ENCODE data around the gene LGR4. TPM values are rescaled to one million over a fixed set of nuclear protein-coding genes. Genes with fewer than 3 reads are reported as not detected.
A peak's percentile ranks its signal among the peaks of the same experiment; 100 is the strongest.

Gene LGR4
- total RNA-seq, 1 donor from 2014 or later = 69.4 TPM

- peak; percentile 42 for DNase-seq
Measured at GRCh38 chr11:27427183-27427980, 45.2 kb downstream of the LGR4 start.

GRCh38 chr11:27425814-27426213 lies 46.8 kb downstream of the LGR4 start:
- DNase-seq = peak; percentile 58

GRCh38 chr11:27423125-27423524 lies 49.5 kb downstream of the LGR4 start:
- DNase-seq = peak; percentile 40

GRCh38 chr11:27421819-27422494 lies 50.6 kb downstream of the LGR4 start:
- no peak for DNase-seq

- DNase-seq = no peak
Measured at GRCh38 chr11:27420722-27421572, 51.6 kb downstream of the LGR4 start.

- DNase-seq = no peak
Measured at GRCh38 chr11:27420217-27420616, 52.4 kb downstream of the LGR4 start.

- no peak for DNase-seq
Measured at GRCh38 chr11:27418356-27418755, 54.2 kb downstream of the LGR4 start.

GRCh38 chr11:27416568-27417176 lies 55.9 kb downstream of the LGR4 start:
- no peak for DNase-seq

GRCh38 chr11:27414644-27415043 lies 57.9 kb downstream of the LGR4 start:
- DNase-seq = no peak

- no peak for DNase-seq
Measured at GRCh38 chr11:27413218-27413617, 59.4 kb downstream of the LGR4 start.

- DNase-seq = no peak
Measured at GRCh38 chr11:27412192-27412691, 60.3 kb downstream of the LGR4 start.

GRCh38 chr11:27411328-27411727 lies 61.3 kb downstream of the LGR4 start:
- no peak for DNase-seq

- no peak for DNase-seq
Measured at GRCh38 chr11:27410272-27410671, 62.3 kb downstream of the LGR4 start.

GRCh38 chr11:27409742-27410141 lies 62.8 kb downstream of the LGR4 start:
- no peak for DNase-seq

- DNase-seq = no peak
Measured at GRCh38 chr11:27409049-27409448, 63.5 kb downstream of the LGR4 start.

GRCh38 chr11:27408246-27408800 lies 64.3 kb downstream of the LGR4 start:
- peak; percentile 62 for DNase-seq

GRCh38 chr11:27406498-27407354 lies 65.9 kb downstream of the LGR4 start:
- DNase-seq = no peak

GRCh38 chr11:27405134-27405533 lies 67.5 kb downstream of the LGR4 start:
- DNase-seq = no peak

GRCh38 chr11:27404427-27404826 lies 68.2 kb downstream of the LGR4 start:
- DNase-seq = no peak

GRCh38 chr11:27403195-27403594 lies 69.4 kb downstream of the LGR4 start:
- DNase-seq = no peak

- DNase-seq = no peak
Measured at GRCh38 chr11:27402450-27402849, 70.1 kb downstream of the LGR4 start.
